Astrocyte (in vitro differentiated cells and primary cell): ENCODE measurements around the gene NXPH1. TPM values are rescaled to one million over a fixed set of nuclear protein-coding genes. Genes with fewer than 3 reads are reported as not detected.

ENCODE experiments used
- DNase-seq: peaks from one replicate; pipeline ENCODE4 v3.0.0-alpha.2; 2010; ENCODE audit warnings: low read depth
- FAIRE-seq: peaks from 2 replicates; lab custom pipeline; 2011; peaks lifted over from hg19 to GRCh38; lab: Jason Lieb, UNC
- H2AFZ ChIP-seq: 2 replicates; pipeline ENCODE4 v1.6.0; 2012; ENCODE audit warnings: low read depth, low read length, inconsistent platforms
- H3K27ac ChIP-seq: 2 replicates; pipeline ENCODE4 v1.5.1; 2011; ENCODE audit warnings: low read depth, low read length, inconsistent platforms
- H3K27me3 ChIP-seq: 2 replicates; pipeline ENCODE4 v1.6.0; 2011; ENCODE audit warnings: low read length, inconsistent platforms; ENCODE audit not compliant: insufficient read depth
- H3K36me3 ChIP-seq: 2 replicates; pipeline ENCODE4 v1.5.1; 2011; ENCODE audit warnings: low read length, inconsistent platforms; ENCODE audit not compliant: insufficient read depth
- H3K4me1 ChIP-seq: 2 replicates; pipeline ENCODE4 v1.5.1; 2011; ENCODE audit warnings: low read length, inconsistent platforms; ENCODE audit not compliant: insufficient read depth
- H3K4me2 ChIP-seq: 2 replicates; pipeline ENCODE4 v1.6.0; 2012; ENCODE audit warnings: low read length, inconsistent platforms
- H3K4me3 ChIP-seq: 2 replicates; pipeline ENCODE4 v1.5.1; 2011; ENCODE audit warnings: low read depth, mild to moderate bottlenecking, low read length, inconsistent platforms; ENCODE audit not compliant: insufficient read depth
- H3K79me2 ChIP-seq: 2 replicates; pipeline ENCODE4 v1.6.0; 2012; ENCODE audit warnings: mild to moderate bottlenecking, low read length, inconsistent platforms; ENCODE audit not compliant: insufficient read depth
- H3K9ac ChIP-seq: 2 replicates; pipeline ENCODE4 v1.6.0; 2012; ENCODE audit warnings: mild to moderate bottlenecking, low read length, inconsistent platforms
- H3K9me3 ChIP-seq: 2 replicates; pipeline ENCODE4 v1.5.1; 2012; ENCODE audit warnings: low read depth, mild to moderate bottlenecking, low read length, inconsistent platforms; ENCODE audit not compliant: insufficient read depth
- H4K20me1 ChIP-seq: 2 replicates; pipeline ENCODE4 v1.6.0; 2012; ENCODE audit warnings: low read length, inconsistent platforms; ENCODE audit not compliant: insufficient read depth
- H3K27ac Mint-ChIP-seq: one replicate; pipeline ENCODE4 v1.8.0; 2021; ENCODE audit warnings: mild to moderate bottlenecking, mixed read lengths; ENCODE audit not compliant: unreplicated experiment
- H3K27me3 Mint-ChIP-seq: one replicate; pipeline ENCODE4 v1.8.0; 2021; ENCODE audit warnings: low read depth, mixed read lengths; ENCODE audit not compliant: unreplicated experiment
- H3K36me3 Mint-ChIP-seq: one replicate; pipeline ENCODE4 v1.8.0; 2021; ENCODE audit warnings: low read depth, mixed read lengths; ENCODE audit not compliant: unreplicated experiment
- H3K4me1 Mint-ChIP-seq: one replicate; pipeline ENCODE4 v1.8.0; 2021; ENCODE audit warnings: low read depth, mixed read lengths; ENCODE audit not compliant: unreplicated experiment
- H3K4me3 Mint-ChIP-seq: one replicate; pipeline ENCODE4 v1.8.0; 2021; ENCODE audit warnings: mild to moderate bottlenecking, moderate library complexity, mixed read lengths; ENCODE audit not compliant: unreplicated experiment
- H3K9me3 Mint-ChIP-seq: one replicate; pipeline ENCODE4 v1.8.0; 2021; ENCODE audit warnings: mild to moderate bottlenecking, mixed read lengths; ENCODE audit not compliant: unreplicated experiment
- CTCF ChIP-seq: IDR thresholded peaks from 2 replicates; pipeline ENCODE4 v1.5.1; 2011; ENCODE audit warnings: low read depth, mild to moderate bottlenecking, inconsistent platforms, low read length, moderate library complexity; ENCODE audit not compliant: insufficient read depth
- EZH2 ChIP-seq: IDR thresholded peaks from 2 replicates; pipeline ENCODE4 v1.6.1; 2012; ENCODE audit warnings: mild to moderate bottlenecking, low read length, inconsistent platforms; ENCODE audit not compliant: insufficient read depth
- total RNA-seq: library from RNA; stranded (reverse); gene quantifications from 2 replicates; pipeline ENCODE4 v1.2.1, GENCODE V29; 2021

NXPH1 gene
- total RNA-seq, 1 donor from 2014 or later: 0.16 TPM

GRCh38 chr7:8567626-8568025 lies 134.2 kb downstream of the NXPH1 start:
- Histone ChIP-seq H3K4me3 (no peak overlapping the region), H3K36me3 (no peaks in the 10 kb centered on the region), H3K27me3 (no peaks in the 10 kb centered on the region), H3K27ac (no peak overlapping the region), H2AFZ (no peak overlapping the region), H3K79me2 (no peaks in the 10 kb centered on the region), H4K20me1 (no peaks in the 10 kb centered on the region), H3K9ac (no peak overlapping the region), H3K9me3 (peaks cover 4% of the 10 kb centered on the region), H3K4me2 (no peak overlapping the region), H3K4me1 (no peaks in the 10 kb centered on the region)
- Mint-ChIP-seq H3K9me3 (no peaks in the 10 kb centered on the region), H3K36me3 (no peaks in the 10 kb centered on the region), H3K27ac (no peak overlapping the region), H3K27me3 (peaks cover 10% of the 10 kb centered on the region), H3K4me3 (no peak overlapping the region), H3K4me1 (no peaks in the 10 kb centered on the region)
- DNase-seq (no peak), FAIRE-seq (no peak)
- TF ChIP-seq EZH2 (no peak), CTCF (no peak)

GRCh38 chr7:8579661-8580194 lies 146.3 kb downstream of the NXPH1 start:
- H3K4me3 ChIP-seq: no peak overlapping the region
- no peak overlapping the region for H3K4me2 ChIP-seq
- no peak for FAIRE-seq
- Mint-ChIP-seq H3K9me3 (peaks cover 2% of the 10 kb centered on the region), H3K4me1 (no peaks in the 10 kb centered on the region), H3K36me3 (no peaks in the 10 kb centered on the region), H3K27me3 (no peaks in the 10 kb centered on the region), H3K4me3 (no peak overlapping the region), H3K27ac (no peak overlapping the region)
- no peaks in the 10 kb centered on the region for H3K36me3 ChIP-seq
- H3K9ac ChIP-seq: no peak overlapping the region
- DNase-seq: no peak
- H3K27ac ChIP-seq: no peak overlapping the region
- no peaks in the 10 kb centered on the region for H3K79me2 ChIP-seq
- H3K27me3 ChIP-seq: no peaks in the 10 kb centered on the region
- no peak for TF ChIP-seq EZH2
- no peak overlapping the region for H2AFZ ChIP-seq
- no peaks in the 10 kb centered on the region for H4K20me1 ChIP-seq
- no peaks in the 10 kb centered on the region for H3K4me1 ChIP-seq
- H3K9me3 ChIP-seq: peaks cover 11% of the 10 kb centered on the region

GRCh38 chr7:8581842-8582241 lies 148.4 kb downstream of the NXPH1 start:
- no peak overlapping the region for H3K27ac Mint-ChIP-seq
- H3K9me3 ChIP-seq: peaks cover 6% of the 10 kb centered on the region
- no peak overlapping the region for H3K4me3 ChIP-seq
- H3K9ac ChIP-seq: no peak overlapping the region
- no peaks in the 10 kb centered on the region for H3K36me3 Mint-ChIP-seq
- H3K4me1 Mint-ChIP-seq: no peaks in the 10 kb centered on the region
- H3K27me3 ChIP-seq: no peaks in the 10 kb centered on the region
- no peak for TF ChIP-seq CTCF
- no peak for TF ChIP-seq EZH2
- H3K4me2 ChIP-seq: no peak overlapping the region
- no peaks in the 10 kb centered on the region for H3K36me3 ChIP-seq
- no peaks in the 10 kb centered on the region for H3K27me3 Mint-ChIP-seq
- no peak for DNase-seq
- H3K79me2 ChIP-seq: no peaks in the 10 kb centered on the region
- H4K20me1 ChIP-seq: no peaks in the 10 kb centered on the region
- no peak overlapping the region for H2AFZ ChIP-seq
- FAIRE-seq: no peak
- H3K27ac ChIP-seq: no peak overlapping the region
- peaks cover 2% of the 10 kb centered on the region for H3K9me3 Mint-ChIP-seq
- H3K4me3 Mint-ChIP-seq: no peak overlapping the region
- H3K4me1 ChIP-seq: no peaks in the 10 kb centered on the region
